ENCODE data around the gene CAPRIN2.

The CAPRIN2 gene

GRCh38 chr12:30700216-30700900, 54.4 kb downstream of the CAPRIN2 start:
- DNase-seq = no peak

DNA sequence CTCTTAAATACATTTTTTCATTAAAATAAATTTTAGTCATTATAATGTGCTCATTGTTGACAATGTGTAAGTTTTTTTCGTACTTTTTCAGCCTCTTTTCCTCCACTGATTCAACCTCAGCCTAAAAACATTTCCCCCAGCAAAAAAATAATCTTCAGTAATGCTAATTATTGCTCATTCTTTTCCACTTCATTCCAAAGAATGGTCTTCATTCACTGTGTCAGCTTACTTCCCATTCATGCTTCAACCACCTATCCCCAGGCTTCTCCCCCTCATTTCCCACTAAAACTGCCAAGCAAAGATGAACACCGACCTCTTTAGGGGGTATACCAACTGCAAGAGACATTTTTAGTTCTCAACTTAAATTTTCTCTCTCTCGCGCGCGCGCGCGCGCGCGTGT, 56.4 kb downstream of the CAPRIN2 start:
- no peak for DNase-seq

DNA sequence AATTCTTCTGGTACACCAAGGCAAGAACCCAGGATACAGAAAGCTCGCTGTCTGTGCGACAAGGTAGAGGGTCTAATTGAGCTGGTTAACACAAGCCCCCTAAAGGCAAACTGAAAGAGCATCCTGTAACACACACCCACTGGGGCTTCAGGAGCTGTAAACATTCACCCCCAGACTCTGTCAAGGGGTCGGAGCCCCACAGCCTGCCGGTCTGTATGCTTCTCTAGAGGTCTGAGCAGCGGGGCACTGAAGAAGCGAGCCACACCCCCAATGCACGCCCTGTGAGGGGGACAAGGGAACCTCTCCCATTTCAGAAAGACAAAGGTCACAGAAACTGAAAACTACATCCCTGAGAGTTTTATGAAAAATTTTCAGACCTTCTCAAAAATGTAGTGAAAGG, 57.8 kb downstream of the CAPRIN2 start:
- no peak for DNase-seq

- no peak for DNase-seq
Measured at GRCh38 chr12:30696486-30696885, 58.3 kb downstream of the CAPRIN2 start.

- DNase-seq = no peak
Measured at GRCh38 chr12:30696103-30696408, 58.7 kb downstream of the CAPRIN2 start.

GRCh38 chr12:30695199-30696102, 59.3 kb downstream of the CAPRIN2 start, which contains the start of gene IPO8:
Gene IPO8 (minus strand): TSS chr12:30695869. CDS start chr12:30695647, 222 bp downstream.
- DNase-seq = peak; percentile 17 to 94 (median 86)

- peak in 29 of 58 donors; percentile 4 to 68 (median 27) for DNase-seq
Measured at GRCh38 chr12:30694412-30695198, 60.1 kb downstream of the CAPRIN2 start.

- DNase-seq = no peak
Measured at GRCh38 chr12:30692470-30692869, 62.3 kb downstream of the CAPRIN2 start.

GRCh38 chr12:30691122-30691879, 63.5 kb downstream of the CAPRIN2 start:
- no peak for DNase-seq

DNA sequence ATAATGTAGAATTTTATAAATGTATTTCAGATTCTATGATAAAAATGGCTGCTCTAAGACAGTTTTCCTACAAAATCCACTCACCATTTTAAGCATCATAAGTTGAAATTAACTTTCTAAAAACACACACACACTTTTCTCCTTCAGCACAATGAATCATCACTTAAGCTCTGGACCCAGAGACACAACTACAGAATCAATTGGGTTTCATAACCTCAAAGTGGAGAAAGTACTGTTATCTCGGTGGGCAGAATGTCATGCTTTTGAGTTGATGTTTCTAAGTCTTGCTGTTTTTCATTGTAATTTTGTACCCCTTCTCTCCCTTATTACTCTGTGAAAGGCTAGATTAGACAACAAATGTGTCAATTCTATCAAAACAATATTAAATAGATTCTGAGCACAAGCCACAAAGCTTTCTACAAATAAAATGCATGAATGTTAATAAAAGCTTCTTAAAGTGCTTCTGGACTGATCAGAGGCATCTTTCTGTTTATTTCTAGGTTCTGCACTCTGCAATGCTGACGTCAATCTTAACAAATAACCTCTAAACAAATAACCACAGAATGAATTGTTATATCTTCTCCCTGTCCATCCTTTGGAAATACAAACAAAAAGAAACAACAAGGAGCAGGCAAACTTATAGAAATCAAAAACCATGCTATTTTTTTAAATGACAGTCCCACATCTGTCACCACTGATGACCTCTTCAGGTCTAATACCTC, 67.3 kb downstream of the CAPRIN2 start:
- no peak for DNase-seq

DNA sequence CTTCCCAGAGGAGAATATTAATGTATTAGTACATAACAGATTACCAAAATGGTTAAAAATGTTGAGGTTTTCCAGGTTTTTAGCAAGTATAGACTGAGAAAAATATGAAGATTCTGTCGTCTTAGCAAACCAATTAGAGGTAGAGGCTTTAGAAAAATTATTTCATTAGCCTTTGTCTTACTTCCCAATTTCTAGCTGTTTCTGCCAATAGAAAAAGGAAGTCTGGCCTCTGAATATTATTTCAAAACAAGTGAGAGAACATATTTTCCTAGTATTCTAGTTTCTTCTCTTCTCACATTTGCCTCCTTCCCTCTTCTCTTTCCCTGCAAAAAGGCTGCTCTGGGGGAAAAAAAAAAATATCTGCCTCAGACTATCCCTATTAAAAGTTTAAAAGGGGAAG, 75.5 kb downstream of the CAPRIN2 start:
- DNase-seq = no peak

DNA sequence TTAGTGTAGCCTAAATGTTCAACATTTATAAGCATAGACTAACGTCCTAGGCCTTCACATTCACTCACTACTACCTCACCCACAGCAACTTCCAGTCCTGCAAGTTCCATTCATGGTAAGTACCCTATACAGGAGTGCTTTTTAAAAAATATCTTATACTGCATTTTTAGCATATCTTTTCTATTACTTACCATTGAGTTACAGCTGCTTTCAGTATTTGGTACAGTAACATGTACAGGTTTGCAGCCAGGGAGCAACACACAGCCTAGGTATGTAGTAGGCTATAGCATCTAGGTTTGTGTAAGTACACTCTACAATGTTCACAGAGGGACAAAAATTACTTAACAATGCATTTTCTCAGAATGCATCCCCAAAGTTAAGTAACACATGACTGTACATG, 76.5 kb downstream of the CAPRIN2 start:
- DNase-seq = no peak

DNA sequence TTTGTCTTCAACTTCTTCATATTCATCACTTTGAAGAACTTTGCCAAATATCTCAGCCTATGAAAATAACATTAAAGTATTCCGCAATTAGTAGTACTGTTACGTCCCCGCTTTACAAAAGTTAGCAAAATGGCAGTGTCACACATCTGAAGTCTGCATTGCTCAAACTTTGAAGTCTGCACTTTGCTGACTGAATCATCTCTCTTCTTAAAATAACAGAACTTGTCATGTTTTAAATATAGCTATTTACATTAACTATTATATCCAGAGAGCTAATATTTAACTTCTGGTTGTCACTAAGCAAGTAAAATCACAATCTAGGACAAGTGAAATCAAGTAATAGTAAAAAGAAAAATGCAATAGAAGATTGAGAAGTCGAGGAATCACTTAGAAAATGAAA, 93.5 kb downstream of the CAPRIN2 start:
- DNase-seq = no peak
